ENCODE measurements around the gene VPS13D.

Gene VPS13D

DNA sequence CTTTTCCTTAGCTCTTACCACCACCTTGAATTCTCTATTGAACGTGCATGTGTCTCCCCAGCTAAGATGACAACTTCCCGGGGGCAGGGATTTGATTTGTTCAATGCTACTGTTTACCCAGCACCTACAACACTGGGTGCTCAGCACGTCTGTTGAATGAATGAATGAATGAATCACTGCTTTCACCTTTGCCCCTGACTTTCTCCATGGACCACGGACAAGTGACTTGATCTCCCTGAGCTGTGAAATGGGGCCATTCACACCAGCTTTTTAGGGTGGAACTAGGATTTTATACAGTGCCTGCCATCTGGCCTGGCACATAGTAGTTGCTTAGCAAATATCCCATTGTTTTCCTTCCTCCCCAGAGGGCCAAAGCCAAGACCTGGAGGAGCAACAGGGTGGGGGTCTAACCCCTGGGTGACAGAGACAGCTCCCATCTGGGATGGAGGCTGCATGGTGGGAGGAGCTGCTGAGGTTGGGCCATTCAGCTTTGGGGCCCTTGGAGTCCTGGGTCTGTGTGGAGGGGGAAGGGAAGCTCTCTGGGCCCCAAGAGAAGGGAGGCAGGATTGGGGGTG lies 47.3 kb upstream of the VPS13D start:
- TF ChIP-seq, protein P1, sequence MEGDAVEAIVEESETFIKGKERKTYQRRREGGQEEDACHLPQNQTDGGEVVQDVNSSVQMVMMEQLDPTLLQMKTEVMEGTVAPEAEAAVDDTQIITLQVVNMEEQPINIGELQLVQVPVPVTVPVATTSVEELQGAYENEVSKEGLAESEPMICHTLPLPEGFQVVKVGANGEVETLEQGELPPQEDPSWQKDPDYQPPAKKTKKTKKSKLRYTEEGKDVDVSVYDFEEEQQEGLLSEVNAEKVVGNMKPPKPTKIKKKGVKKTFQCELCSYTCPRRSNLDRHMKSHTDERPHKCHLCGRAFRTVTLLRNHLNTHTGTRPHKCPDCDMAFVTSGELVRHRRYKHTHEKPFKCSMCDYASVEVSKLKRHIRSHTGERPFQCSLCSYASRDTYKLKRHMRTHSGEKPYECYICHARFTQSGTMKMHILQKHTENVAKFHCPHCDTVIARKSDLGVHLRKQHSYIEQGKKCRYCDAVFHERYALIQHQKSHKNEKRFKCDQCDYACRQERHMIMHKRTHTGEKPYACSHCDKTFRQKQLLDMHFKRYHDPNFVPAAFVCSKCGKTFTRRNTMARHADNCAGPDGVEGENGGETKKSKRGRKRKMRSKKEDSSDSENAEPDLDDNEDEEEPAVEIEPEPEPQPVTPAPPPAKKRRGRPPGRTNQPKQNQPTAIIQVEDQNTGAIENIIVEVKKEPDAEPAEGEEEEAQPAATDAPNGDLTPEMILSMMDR (IDR thresholded peaks at IDR 0.05; ENCODE audit: poor library complexity, severe bottlenecking): no peak
- no peak overlapping the region for H3K4me3 ChIP-seq (ENCODE audit: severe bottlenecking)
- ATAC-seq (ENCODE audit: low read depth): no peak

DNA sequence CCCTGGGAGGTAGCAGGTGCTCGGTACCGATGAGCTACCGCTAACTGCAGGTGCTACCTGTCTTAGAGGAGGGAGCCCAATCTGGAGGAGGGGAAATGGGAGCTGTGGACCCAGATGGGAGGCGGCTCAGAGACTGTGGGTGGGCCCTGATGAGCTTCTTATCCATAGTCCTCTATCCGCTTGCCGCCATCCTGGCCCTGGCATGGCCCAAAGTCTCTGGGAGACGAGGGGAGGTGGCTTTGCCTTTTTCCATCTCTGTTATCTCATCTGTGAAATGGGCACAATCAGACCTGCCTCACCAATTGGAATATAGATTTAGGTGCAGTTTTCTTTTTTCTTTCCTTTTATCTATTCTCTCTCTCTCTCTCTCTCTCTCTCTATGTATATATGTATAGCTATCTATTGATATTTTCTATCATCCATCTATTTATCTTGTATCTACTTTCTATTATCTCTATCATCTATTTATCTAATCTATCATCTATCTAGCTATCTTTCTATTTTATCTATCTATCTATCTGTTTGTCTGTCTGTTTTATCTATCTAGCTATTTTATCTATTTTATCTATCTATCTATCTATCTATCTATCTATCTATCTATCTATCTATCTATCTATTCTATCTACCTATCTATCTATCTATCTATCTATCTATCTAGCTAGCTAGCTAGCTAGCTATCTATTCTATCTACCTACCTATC lies 46.6 kb upstream of the VPS13D start:
- Histone ChIP-seq H3K4me1 (ENCODE audit: insufficient read depth, poor library complexity, severe bottlenecking) (no peaks in the 10 kb centered on the region), H3K4me3 (ENCODE audit: severe bottlenecking) (no peak overlapping the region), H3K27me3 (ENCODE audit: insufficient read depth, poor library complexity, severe bottlenecking) (no peaks in the 10 kb centered on the region), H3K27ac (ENCODE audit: poor library complexity, severe bottlenecking) (no peak overlapping the region), H3K9me3 (ENCODE audit: severe bottlenecking) (no peaks in the 10 kb centered on the region), H3K36me3 (ENCODE audit: low read depth) (no peaks in the 10 kb centered on the region)
- TF ChIP-seq, protein P1 (IDR thresholded peaks at IDR 0.05; ENCODE audit: poor library complexity, severe bottlenecking): no peak
- DNase-seq (ENCODE audit: low spot score): no peak
- no peak for ATAC-seq (ENCODE audit: low read depth)

More for the DNA sequence above, 47.3 kb upstream of the VPS13D start:
- Histone ChIP-seq H3K36me3 (ENCODE audit: low read depth) (no peaks in the 10 kb centered on the region), H3K9me3 (ENCODE audit: severe bottlenecking) (no peaks in the 10 kb centered on the region), H3K27ac (ENCODE audit: poor library complexity, severe bottlenecking) (no peak overlapping the region), H3K4me1 (ENCODE audit: insufficient read depth, poor library complexity, severe bottlenecking) (no peaks in the 10 kb centered on the region), H3K27me3 (ENCODE audit: insufficient read depth, poor library complexity, severe bottlenecking) (no peaks in the 10 kb centered on the region)
- no peak for DNase-seq (ENCODE audit: low spot score)

DNA sequence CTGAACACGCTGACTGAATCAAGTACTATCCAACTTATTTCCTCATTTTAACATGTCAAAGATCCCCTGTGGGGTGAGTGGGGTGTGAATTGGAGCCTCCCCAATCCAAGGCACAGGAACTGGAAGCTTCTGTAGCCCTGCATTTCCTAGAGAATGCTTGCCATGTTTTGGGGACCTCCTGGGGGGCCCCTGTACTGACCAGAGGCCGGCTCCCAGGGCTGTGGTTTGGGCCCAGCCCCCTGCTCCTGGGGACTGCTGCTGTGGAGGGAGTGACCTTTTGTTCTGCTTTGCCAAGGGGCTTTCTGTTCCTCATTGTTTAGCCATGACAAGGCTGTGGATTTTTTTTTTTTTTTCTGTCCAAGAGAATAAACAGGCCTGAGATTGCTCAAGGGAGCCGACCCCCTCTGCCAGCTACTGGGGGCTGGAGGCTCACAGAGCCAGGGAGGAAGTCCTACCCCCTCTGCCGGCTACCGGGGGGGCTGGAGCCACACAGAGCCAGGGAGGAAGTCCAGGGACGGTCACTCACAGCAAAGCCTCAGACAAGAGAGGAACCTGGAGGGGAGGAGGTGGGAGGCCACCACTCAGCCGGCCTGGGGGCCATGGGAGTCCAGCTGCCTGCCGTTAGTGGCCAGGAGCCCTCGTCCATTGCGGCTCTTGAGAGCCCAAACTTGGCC lies 45.7 kb upstream of the VPS13D start:
- ATAC-seq (ENCODE audit: low read depth) (no peak), DNase-seq (ENCODE audit: low spot score) (no peak)
- Histone ChIP-seq H3K9me3 (ENCODE audit: severe bottlenecking) (no peaks in the 10 kb centered on the region), H3K27me3 (ENCODE audit: insufficient read depth, poor library complexity, severe bottlenecking) (no peaks in the 10 kb centered on the region), H3K4me3 (ENCODE audit: severe bottlenecking) (no peak overlapping the region), H3K4me1 (ENCODE audit: insufficient read depth, poor library complexity, severe bottlenecking) (no peaks in the 10 kb centered on the region), H3K27ac (ENCODE audit: poor library complexity, severe bottlenecking) (no peak overlapping the region), H3K36me3 (ENCODE audit: low read depth) (no peaks in the 10 kb centered on the region)
- TF ChIP-seq, protein P1 (IDR thresholded peaks at IDR 0.05; ENCODE audit: poor library complexity, severe bottlenecking): no peak

DNA sequence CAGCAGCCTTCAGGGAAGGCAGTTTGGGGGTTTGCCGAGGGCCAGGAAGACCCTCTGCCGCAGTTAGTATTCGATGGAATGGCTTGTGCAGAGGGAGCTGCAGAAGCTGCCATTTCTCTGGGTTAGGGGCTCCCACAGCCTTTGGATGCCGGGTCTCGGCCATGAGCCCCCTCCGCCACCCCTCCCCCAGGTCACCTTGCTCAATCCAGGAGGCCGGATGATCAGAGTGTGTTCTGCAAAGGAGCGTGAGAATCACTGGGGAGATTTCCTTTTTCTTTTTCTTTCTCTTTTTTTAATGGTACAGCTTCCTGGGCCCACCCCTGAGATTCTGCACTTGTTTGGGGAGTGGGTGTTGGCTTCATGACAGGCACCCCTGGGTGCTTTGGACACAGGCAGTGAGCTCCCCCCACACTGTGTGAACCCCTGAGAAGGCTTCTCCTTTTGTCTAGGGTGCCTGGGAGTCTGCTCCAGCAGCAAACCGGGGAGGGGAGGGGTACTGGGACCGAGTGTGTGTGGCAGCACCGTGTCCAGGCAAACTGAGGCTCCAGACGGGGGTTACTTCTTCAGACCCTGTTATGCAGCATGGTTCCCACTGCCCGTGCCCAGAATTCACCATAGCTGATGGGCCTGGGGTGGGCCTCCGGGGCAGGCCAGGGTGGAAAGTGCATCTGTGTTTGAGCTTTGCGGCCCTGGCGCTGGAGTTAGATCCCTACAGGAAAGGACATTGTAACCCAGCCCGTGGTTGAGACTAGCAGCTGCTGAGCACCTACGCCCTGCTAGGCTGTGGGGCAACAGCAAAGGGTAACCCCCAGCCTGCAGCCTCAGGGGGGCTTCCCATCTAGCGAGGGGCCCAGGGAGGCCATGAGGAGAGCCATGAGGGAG lies 44.6 kb upstream of the VPS13D start:
- Histone ChIP-seq H3K4me3 (ENCODE audit: severe bottlenecking) (no peak overlapping the region), H3K27me3 (ENCODE audit: insufficient read depth, poor library complexity, severe bottlenecking) (no peaks in the 10 kb centered on the region), H3K4me1 (ENCODE audit: insufficient read depth, poor library complexity, severe bottlenecking) (no peaks in the 10 kb centered on the region), H3K9me3 (ENCODE audit: severe bottlenecking) (no peaks in the 10 kb centered on the region), H3K27ac (ENCODE audit: poor library complexity, severe bottlenecking) (no peak overlapping the region), H3K36me3 (ENCODE audit: low read depth) (no peaks in the 10 kb centered on the region)
- no peak for DNase-seq (ENCODE audit: low spot score)
- no peak for ATAC-seq (ENCODE audit: low read depth)
- TF ChIP-seq, protein P1 (IDR thresholded peaks at IDR 0.05; ENCODE audit: poor library complexity, severe bottlenecking): no peak
